ENCODE measurements around the gene RTN3.
"Not testable (repeated sequence)": the region's sequence is repeated elsewhere in the genome, so short reads cannot be mapped to it uniquely, and the experiment has no call there.

RTN3 gene

DNA sequence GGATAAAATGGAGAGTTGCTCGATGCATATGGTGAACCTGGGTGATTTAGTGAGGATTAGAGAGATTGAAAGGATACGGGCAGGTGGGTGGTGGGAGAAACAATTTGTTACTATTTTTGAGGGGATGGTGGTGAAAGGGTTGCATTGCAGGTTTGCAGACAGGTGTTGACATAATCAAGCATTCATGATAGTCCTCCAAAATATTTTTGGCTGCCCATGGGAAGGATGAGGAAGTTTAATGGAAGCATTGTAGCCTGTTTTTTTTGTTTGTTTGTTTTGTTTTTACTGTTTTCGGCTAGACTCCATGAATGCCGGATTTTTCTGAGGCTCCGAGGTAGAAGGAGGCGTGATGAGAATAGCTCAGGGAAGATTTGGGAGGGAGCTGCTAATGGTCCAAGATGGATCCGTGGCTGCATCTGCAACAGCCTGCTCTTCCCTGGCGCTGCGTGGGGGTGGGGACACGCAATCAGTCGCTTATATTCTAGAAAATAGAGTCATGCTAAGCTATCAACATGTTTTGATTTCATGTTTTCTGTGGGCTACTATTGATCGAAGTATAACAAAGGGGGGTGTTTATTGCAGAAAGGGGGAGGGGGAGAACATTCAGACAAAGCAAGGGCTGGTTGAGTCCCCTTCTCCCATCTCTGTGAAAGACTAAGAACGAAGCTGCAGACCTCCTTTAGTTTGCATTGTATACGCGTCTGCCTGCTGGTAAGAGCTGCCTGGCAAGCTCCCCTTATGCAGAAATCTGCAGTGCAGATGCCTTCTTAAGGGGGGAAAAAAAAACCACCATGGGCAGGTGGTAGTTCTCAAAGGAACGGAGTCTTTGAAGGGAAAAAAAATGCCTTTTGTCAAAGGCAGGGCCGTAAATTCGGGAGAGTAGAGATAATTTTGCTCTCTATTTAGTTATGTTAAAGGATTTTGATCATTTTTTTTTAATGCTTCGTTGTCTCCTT, 1.0 kb downstream of the RTN3 start:
- no peak for DNase-seq (ENCODE audit: low read depth, low spot score)

DNA sequence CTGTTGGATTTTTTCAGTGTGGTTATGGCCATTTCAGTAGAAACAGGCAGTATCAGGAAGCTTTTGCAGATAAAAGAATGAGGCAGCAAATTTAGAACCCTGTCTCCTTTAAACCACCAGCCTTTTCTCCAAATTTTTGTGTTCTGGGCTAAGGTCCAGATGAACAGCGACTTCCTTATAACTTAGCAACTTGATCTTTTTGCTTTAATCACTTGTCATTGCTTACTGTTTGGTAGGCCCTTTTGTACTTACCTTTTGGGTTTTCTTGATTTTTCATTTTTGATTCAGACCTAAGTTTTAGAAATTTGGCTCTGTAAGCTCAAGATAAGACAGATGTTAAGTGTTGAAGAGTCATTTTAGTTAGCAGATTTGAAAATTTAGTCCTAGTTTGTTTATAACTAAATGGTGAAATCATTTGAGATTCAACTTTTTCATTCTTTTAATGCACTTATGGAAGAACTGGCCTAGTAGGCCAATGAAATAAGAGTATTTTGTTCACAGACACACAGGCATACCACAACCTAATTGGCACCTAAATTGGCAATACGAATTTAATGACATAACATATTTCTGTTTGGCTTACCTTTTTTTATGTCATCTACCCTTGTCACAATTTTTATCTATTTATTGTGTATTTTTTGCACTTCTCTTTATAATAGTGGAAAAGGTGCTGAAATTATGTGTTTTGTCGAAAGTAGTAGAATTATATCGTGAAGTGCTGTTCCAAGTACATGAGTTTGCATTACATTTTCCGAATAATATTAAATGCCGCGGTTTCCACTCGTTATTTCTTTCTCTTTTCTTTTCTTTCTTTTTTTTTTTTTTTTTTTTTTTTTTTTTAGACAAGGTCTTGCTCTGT, 2.1 kb downstream of the RTN3 start:
- no peak for DNase-seq (ENCODE audit: low read depth, low spot score)

DNA sequence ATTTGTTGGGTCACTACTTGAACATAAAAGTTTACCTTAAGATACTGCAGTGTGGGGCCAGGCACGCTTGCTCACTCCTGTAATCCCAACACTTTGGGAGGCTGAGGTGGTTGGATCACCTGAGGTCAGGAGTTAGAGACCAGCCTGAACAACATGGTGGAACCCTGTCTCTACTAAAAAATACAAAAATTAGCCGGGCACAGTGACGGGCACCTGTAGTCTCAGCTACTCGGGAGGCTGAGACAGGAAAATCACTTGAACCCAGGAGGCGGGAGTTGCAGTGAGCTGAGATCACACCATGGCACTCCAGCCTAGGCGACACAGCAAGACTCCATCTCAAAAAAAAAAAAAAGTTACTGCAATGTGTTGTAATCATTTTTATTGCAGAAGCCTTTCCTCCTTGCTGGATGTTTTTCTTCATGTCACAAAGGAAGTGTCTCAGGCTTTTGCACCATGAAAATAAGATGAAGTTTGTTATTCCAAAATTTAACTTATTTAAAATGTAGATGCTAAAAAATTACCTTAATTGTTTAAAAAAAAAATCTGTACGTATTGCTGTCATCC, 3.9 kb downstream of the RTN3 start:
- DNase-seq (ENCODE audit: low read depth, low spot score), result not testable (repeated sequence)

DNA sequence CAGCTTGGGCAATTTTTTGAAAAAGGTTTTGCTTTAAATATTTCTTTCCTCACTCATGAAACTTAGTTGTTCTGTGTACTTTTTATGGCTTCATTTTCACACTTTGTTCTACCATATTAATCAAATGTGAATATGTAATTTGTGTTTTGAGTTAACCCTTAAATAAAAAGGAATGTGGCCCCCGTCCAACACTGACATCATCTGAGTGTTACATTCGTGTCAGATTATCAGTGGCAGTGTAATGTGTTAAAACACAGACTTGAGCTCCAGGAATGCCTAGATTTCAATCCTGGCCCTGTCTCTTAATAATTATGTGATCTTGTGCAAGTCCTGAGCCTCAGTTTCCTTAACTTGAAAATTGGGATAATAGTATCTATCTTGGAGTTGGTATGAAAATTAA, 5.6 kb downstream of the RTN3 start:
- no peak for DNase-seq (ENCODE audit: low read depth, low spot score)

DNA sequence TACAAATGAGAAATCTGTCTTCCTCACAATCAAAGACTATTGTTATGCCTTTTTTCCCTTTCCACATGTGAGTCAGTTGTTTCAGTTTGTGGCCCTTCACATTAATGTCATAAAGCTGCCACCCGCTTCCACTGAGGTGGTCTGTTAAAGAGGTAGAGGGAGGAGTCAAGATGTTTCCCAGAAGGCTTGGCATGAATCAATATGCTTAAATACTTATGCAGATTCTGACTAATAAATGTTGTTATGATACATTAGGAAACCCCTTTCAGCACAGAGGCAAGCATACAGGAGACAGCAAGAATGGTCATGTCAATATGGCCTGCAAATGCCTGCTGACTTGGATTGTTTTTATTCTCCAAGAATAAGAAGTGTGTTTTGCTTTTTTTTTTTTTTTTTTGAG, 6.5 kb downstream of the RTN3 start:
- DNase-seq (ENCODE audit: low read depth, low spot score), result no peak

DNA sequence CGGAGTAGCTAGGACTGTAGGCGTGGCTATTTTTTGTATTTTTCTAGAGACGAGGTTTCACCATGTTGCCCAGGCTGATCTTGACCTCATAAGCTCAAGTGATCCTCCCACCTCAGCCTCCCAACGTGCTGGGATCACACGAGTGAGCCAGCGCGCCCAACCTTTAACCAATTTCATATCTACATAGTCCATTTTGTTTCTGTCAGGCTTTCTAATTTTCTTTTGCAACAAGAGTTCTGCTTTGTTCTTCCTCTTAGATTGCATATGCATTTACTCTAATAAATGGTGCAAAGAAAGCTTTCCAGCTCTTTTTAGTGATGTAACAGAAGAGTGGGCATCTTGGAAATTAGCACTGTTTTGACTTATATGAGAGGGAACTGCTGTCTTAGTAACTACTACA, 13.3 kb downstream of the RTN3 start:
- DNase-seq (ENCODE audit: low read depth, low spot score), result no peak

- DNase-seq (ENCODE audit: low read depth, low spot score), result no peak
Measured at GRCh38 chr11:63698976-63699733, 17.9 kb downstream of the RTN3 start.

- no peak for DNase-seq (ENCODE audit: low read depth, low spot score)
Measured at GRCh38 chr11:63699896-63700295, 18.6 kb downstream of the RTN3 start.

DNA sequence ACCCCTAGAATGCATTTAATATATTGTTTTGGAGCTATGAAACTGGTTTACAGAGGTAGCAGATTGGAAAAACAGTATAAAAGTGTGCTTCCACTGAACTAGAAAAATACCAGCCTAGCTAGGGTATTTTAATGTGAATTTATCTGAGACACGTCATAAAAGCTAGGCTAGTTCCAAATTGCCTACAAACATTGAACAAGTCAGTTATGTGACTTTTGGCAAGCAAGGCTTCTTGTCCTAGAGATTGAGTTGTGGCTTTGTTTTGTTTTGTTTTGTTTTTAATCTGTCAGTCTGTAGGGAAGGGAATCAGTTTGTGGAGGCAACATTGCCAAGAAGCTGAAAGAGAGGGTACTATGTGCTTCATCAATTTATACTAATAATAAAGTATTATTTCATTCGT, 24.2 kb downstream of the RTN3 start:
- no peak for DNase-seq (ENCODE audit: low read depth, low spot score)

DNA sequence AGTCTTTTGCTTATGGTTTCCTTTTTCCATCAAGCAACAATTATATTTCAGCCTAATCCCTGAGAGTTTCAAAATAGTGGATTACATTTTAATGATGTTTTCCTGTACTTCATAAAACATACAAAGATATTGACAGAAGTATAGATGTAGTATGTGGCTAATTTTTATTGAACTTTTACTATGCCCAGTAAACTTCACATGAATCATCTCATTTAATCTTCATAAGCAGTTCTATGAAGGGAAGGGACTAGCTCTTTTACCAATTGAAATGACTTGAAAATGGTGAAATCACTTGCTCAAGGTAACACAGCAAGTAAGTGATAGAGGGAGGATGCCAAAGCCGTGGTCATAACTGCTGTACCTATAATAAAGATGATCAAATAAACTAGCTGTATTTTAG, 27.5 kb downstream of the RTN3 start:
- DNase-seq (ENCODE audit: low read depth, low spot score), result no peak

DNA sequence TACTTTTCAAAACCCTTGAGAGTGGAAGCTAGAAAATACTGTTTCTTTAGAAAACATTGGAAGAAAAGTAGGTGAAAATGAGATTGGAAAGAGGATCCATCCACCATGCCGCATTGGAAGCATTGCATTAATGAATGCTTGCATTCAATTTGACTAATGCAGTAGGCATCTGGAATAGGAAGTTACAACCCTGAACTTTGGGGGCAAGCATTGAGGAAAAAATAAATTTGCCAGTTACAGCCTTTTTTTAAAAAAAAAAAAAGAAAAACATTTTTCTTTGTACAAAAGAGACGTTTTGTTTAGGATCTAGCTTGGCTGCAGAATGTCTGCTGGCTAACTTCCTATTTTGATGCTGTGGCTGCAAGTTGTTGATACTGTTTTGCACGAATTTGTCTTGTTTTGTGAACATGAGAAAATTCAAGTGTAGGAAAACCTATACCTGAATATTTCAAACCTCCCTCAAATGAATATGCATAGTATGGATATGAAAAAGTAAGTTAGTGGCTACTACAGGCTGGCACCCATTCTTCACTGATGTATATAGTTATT, 28.1 kb downstream of the RTN3 start:
- DNase-seq (ENCODE audit: low read depth, low spot score), result no peak

- DNase-seq (ENCODE audit: low read depth, low spot score), result no peak
Measured at GRCh38 chr11:63710476-63711217, 29.3 kb downstream of the RTN3 start.

GRCh38 chr11:63711838-63712237, 30.5 kb downstream of the RTN3 start:
- no peak for DNase-seq (ENCODE audit: low read depth, low spot score)

- DNase-seq (ENCODE audit: low read depth, low spot score), result no peak
Measured at GRCh38 chr11:63713766-63714165, 32.5 kb downstream of the RTN3 start.

DNA sequence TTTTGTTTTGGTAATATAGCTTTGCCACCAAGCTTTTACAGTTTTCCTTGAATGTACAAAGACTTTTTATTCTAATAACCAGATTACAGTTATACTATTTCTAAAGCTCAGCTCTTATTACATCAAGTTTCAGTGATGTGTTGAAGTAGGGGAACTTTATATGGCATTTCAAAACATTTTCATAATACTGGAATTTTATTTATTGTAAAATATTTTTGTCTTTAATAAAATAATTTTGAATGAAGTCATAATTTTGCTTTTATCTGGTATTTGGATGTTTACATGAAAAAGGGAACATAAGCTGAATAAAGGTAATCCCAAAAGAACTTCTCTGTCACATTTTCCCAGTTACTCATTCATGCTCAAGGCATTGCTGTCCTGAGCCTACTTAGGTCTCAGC, 34.7 kb downstream of the RTN3 start:
- no peak for DNase-seq (ENCODE audit: low read depth, low spot score)

DNA sequence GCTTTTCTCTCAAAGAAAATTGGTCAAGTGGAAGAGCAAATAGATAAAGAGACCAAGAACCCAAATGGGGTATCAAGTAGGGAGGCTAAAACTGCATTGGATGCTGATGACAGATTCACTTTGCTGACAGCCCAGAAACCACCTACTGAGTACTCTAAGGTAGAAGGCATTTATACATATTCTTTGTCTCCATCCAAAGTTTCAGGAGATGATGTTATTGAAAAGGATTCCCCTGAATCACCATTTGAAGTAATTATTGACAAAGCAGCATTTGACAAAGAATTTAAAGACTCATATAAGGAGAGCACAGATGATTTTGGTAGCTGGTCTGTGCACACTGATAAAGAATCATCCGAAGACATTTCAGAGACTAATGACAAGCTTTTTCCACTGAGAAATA, 37.7 kb downstream of the RTN3 start:
- DNase-seq (ENCODE audit: low read depth, low spot score), result no peak

- DNase-seq (ENCODE audit: low read depth, low spot score), result no peak
Measured at GRCh38 chr11:63719987-63720386, 38.7 kb downstream of the RTN3 start.

DNA sequence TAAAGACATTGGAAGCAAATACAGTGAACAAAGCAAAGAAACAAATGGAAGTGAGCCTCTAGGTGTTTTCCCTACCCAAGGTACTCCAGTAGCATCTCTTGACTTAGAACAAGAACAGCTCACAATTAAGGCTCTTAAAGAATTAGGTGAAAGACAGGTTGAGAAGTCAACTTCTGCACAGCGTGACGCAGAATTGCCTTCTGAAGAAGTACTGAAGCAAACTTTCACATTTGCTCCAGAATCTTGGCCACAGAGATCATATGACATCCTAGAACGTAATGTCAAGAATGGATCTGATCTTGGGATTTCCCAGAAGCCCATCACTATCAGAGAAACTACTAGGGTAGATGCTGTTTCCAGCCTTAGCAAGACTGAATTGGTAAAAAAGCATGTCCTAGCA, 39.3 kb downstream of the RTN3 start:
- DNase-seq (ENCODE audit: low read depth, low spot score), result no peak

DNA sequence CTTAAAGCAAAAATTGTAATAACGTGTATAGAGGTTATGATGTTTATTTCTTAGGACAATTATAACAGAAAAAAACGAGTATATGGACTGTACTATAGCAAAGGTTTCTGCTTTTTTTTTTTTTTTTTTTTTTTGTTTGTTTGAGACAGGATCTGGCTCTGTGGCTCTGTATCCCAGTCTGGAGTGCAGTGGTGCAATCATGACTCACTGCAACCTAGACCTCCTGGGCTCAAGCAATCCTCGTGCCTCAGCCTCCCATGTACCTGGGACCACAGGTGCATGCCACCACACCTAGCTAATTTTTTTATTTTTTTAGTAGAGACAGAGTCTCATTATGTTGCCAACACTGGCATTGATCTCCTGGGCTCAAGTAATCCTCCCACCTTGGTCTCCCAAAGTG, 48.0 kb downstream of the RTN3 start:
- no peak for DNase-seq (ENCODE audit: low read depth, low spot score)

- no peak for DNase-seq (ENCODE audit: low read depth, low spot score)
Measured at GRCh38 chr11:63736864-63737263, 55.6 kb downstream of the RTN3 start.

GRCh38 chr11:63737718-63738117, 56.4 kb downstream of the RTN3 start:
- no peak for DNase-seq (ENCODE audit: low read depth, low spot score)
